ENCODE data around the gene WDR18.

- no peak for TF ChIP-seq CTCF (IDR thresholded peaks at IDR 0.05)
- TF ChIP-seq POLR2A (IDR thresholded peaks at IDR 0.05) = no peak
Measured at GRCh38 chr19:995051-995827, 11.1 kb downstream of the WDR18 start.
